ENCODE measurements around the gene PLXDC1.

The PLXDC1 gene

DNA sequence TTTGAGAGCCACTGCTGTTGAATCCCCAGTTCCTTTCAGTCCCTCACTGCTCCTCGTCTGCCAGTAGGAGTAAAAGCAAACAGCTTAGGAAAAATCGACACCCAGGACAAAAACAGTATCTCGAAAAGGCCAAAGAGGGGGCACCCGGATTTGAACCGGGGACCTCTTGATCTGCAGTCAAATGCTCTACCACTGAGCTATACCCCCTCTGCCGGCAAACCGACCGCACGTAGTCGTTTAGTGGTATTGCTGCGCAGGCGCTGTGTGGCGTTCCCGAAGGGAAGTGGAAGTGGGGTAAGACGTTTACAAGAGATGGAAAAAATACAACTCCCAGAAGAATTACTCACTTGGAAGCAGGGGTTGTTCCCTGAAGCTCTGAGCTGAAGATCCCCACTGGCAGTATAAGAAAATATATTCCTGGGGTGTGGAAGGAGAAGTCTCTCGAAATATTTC lies 2.2 kb upstream of the PLXDC1 start:
- H3K9me3 ChIP-seq (ENCODE audit: insufficient read depth, low read length): no peaks in the 10 kb centered on the region
- no peaks in the 10 kb centered on the region for H3K36me3 ChIP-seq (ENCODE audit: insufficient read depth, insufficient read length, low read length)
- peak overlapping the region; percentile 75 for H3K4me3 ChIP-seq (ENCODE audit: insufficient read length, low read depth)
- TF ChIP-seq SUZ12 (IDR thresholded peaks at IDR 0.05; ENCODE audit: extremely low read depth, insufficient read depth, insufficient read length) (no peak), YY1 (IDR thresholded peaks at IDR 0.05; ENCODE audit: insufficient read depth, insufficient read length) (no peak), ZNF274 (IDR thresholded peaks at IDR 0.05; ENCODE audit: low read depth, low read length) (no peak)
- DNase-seq (ENCODE audit: low read depth, low spot score): no peak
- H3K9ac ChIP-seq (ENCODE audit: insufficient read length, low read depth): peak overlapping the region; percentile 94
- H3K4me1 ChIP-seq (ENCODE audit: insufficient read depth, insufficient read length): peaks cover 11% of the 10 kb centered on the region
- peaks cover 33% of the 10 kb centered on the region for H3K27me3 ChIP-seq (ENCODE audit: insufficient read depth, insufficient read length)

DNA sequence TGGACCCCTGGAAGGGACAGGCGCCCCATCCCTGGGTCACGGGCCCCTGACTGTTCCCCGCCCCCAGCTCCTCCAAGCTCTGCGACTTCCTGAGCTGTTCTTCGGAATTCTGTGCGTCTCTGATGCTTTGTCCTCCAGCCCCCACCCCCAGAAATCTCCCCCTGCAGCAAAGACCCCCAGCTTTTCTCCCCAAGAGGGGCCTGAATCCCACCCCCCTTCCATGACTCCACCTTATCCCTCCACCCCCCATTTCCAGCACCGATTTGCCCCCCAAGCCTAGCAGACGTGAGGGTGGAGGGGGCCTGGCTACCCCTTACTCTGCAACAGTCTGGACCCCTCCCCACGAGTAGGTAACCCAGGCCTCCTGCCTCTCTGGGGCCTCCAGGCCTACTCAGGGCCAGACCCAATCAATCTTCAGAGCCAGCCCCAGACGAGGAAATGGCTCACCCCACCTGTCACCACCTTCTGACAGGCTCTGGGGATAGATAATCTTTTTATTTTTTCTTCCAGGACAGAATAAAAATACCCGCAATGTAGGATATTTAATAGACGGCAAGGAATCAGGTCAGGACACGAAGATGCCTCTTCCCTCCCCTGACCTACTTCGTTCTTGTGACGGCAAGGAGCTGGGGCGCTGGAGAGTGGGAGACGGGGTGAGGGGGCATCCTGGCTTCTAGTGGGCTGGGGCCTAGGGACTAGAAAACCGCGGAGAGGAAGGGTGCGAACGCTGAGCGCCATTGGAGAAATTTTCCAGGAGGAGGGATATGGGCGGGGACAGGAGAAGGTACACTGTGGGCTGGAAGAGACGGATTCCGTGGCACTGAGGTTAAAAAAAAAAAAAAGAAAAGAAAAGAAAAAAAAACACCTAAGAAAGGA lies 744 bp upstream of the PLXDC1 start:
- Histone ChIP-seq H3K4me3 (ENCODE audit: insufficient read length, low read depth) (peak overlapping the region; percentile 45), H3K27me3 (ENCODE audit: insufficient read depth, insufficient read length) (peaks cover 33% of the 10 kb centered on the region), H3K9ac (ENCODE audit: insufficient read length, low read depth) (peak overlapping the region; percentile 74), H3K9me3 (ENCODE audit: insufficient read depth, low read length) (no peaks in the 10 kb centered on the region), H3K4me1 (ENCODE audit: insufficient read depth, insufficient read length) (peaks cover 11% of the 10 kb centered on the region), H3K36me3 (ENCODE audit: insufficient read depth, insufficient read length, low read length) (no peaks in the 10 kb centered on the region)
- no peak for TF ChIP-seq SUZ12 (IDR thresholded peaks at IDR 0.05; ENCODE audit: extremely low read depth, insufficient read depth, insufficient read length)
- TF ChIP-seq ZNF274 (IDR thresholded peaks at IDR 0.05; ENCODE audit: low read depth, low read length): no peak
- TF ChIP-seq YY1 (IDR thresholded peaks at IDR 0.05; ENCODE audit: insufficient read depth, insufficient read length): no peak
- DNase-seq (ENCODE audit: low read depth, low spot score): no peak

DNA sequence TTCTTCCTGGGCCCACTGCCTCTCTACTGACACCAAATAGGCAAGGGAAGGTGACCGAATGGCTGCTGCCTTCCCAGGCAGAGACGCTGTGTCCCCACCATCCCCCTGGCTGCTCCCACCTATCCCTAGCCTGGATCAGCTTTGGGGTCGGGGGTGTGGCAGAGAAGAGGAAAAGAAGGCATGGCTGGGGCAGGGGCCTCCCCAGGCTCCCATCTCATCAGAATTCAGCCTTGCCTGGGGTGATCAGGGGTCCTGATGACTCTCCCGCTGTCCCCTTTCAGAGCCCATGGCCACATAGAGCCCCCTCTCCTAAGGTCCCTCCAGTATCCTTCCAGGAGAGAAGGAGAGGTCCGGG lies 665 bp downstream of the PLXDC1 start:
- Histone ChIP-seq H3K36me3 (ENCODE audit: insufficient read depth, insufficient read length, low read length) (no peaks in the 10 kb centered on the region), H3K9me3 (ENCODE audit: insufficient read depth, low read length) (no peaks in the 10 kb centered on the region), H3K9ac (ENCODE audit: insufficient read length, low read depth) (peak overlapping the region; percentile 67), H3K4me1 (ENCODE audit: insufficient read depth, insufficient read length) (peaks cover 6% of the 10 kb centered on the region), H3K27me3 (ENCODE audit: insufficient read depth, insufficient read length) (peaks cover 33% of the 10 kb centered on the region), H3K4me3 (ENCODE audit: insufficient read length, low read depth) (peak overlapping the region; percentile 45)
- DNase-seq (ENCODE audit: low read depth, low spot score): no peak
- TF ChIP-seq ZNF274 (IDR thresholded peaks at IDR 0.05; ENCODE audit: low read depth, low read length): no peak
- no peak for TF ChIP-seq YY1 (IDR thresholded peaks at IDR 0.05; ENCODE audit: insufficient read depth, insufficient read length)
- no peak for TF ChIP-seq SUZ12 (IDR thresholded peaks at IDR 0.05; ENCODE audit: extremely low read depth, insufficient read depth, insufficient read length)

DNA sequence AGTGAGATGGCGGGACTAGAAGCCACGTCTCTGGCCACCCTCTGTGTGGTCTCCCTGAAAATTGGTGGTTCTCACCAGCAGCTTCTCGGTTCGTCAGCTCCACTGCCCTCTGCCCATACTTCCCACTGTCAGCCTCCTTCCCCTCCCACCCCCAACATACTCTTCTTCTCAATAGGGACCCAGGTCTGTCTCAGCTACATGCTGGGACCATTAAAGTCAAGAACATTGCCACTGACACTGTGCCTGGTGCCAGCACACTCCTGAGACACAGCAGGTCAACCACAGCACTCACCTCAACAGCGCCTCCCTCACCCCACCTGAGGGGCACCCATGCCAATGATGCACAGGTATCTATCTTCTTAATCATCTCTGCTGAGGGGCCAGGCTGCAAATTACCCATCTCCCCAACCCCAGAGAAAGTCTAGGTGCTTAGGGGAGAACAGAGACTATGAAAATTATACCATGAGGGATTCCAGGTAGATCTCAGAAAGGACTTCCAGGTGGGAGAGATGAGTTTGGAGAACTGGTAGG lies 1.3 kb downstream of the PLXDC1 start:
- Histone ChIP-seq H3K4me3 (ENCODE audit: insufficient read length, low read depth) (no peak overlapping the region), H3K4me1 (ENCODE audit: insufficient read depth, insufficient read length) (peaks cover 6% of the 10 kb centered on the region), H3K27me3 (ENCODE audit: insufficient read depth, insufficient read length) (peaks cover 33% of the 10 kb centered on the region), H3K36me3 (ENCODE audit: insufficient read depth, insufficient read length, low read length) (no peaks in the 10 kb centered on the region), H3K9me3 (ENCODE audit: insufficient read depth, low read length) (no peaks in the 10 kb centered on the region), H3K9ac (ENCODE audit: insufficient read length, low read depth) (no peak overlapping the region)
- no peak for TF ChIP-seq YY1 (IDR thresholded peaks at IDR 0.05; ENCODE audit: insufficient read depth, insufficient read length)
- no peak for TF ChIP-seq SUZ12 (IDR thresholded peaks at IDR 0.05; ENCODE audit: extremely low read depth, insufficient read depth, insufficient read length)
- TF ChIP-seq ZNF274 (IDR thresholded peaks at IDR 0.05; ENCODE audit: low read depth, low read length): no peak
- DNase-seq (ENCODE audit: low read depth, low spot score): no peak

DNA sequence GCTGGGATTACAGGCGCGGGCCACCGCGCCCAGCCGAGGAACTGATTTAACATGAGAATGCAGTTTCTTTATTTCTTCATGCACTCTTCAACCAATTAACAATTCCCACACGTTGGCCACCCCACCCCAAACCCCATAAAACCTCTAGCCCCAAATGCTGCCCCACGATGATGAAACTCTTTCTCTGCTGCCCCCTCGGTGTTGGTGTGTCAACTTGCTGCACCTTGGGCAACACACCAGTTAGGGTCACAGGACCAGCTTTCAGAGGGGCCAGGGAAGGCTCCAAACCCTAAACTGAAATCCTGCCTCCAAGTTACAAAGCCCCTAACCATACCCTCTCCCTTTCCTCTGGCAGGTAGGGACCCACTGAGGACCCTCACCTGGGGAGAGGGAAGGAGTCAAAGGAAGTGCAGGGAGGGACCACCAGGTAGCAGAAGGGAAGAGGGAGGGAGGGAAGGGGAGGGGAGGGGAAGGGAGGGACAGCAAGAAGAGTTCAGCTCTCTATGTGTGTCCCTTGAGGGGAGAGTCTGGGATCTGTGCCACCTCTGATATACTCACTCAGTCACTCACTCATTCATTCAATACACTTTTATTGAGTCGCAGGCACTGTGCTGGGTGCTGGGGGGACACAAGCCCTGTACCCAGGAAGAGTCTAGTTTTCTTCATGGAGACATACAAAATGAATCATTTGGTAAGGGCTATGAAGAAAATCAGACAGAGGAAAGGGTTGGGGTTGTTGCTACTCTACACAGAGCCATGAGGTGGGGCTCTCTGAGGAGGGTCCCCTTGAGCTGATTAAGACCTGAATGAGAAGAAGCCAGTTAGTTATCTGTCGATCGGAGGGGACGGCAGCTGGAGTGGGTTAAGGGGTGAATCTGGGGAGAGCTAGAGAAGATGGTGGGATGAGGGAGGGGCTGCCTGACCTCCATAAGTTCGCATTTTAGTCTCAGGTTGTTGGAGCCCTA lies 3.9 kb downstream of the PLXDC1 start:
- no peak for TF ChIP-seq ZNF274 (IDR thresholded peaks at IDR 0.05; ENCODE audit: low read depth, low read length)
- no peak for TF ChIP-seq YY1 (IDR thresholded peaks at IDR 0.05; ENCODE audit: insufficient read depth, insufficient read length)
- no peak for TF ChIP-seq SUZ12 (IDR thresholded peaks at IDR 0.05; ENCODE audit: extremely low read depth, insufficient read depth, insufficient read length)
- DNase-seq (ENCODE audit: low read depth, low spot score): no peak
- peaks cover 9% of the 10 kb centered on the region for H3K4me1 ChIP-seq (ENCODE audit: insufficient read depth, insufficient read length)
- no peak overlapping the region for H3K4me3 ChIP-seq (ENCODE audit: insufficient read length, low read depth)
- H3K36me3 ChIP-seq (ENCODE audit: insufficient read depth, insufficient read length, low read length): no peaks in the 10 kb centered on the region
- peaks cover 38% of the 10 kb centered on the region for H3K27me3 ChIP-seq (ENCODE audit: insufficient read depth, insufficient read length)
- no peaks in the 10 kb centered on the region for H3K9me3 ChIP-seq (ENCODE audit: insufficient read depth, low read length)
- no peak overlapping the region for H3K9ac ChIP-seq (ENCODE audit: insufficient read length, low read depth)

DNA sequence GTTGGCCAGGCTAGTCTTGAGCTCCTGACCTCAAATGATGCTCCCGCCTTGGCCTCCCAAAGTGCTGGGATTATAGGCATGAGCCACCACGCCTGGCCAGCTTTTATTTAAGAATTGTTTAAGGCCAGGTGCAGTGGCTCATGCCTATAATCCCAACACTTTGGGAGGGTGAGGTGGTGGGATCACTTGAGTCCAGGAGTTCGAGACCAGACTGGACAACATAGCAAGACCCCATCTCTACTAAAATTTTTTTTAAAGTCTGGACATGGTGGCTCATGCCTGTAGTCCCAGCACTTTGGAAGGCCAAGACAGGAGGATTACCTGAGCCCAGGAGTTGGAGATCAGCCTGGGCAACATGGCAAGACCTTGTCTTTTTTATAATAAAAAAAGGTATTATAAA lies 5.2 kb downstream of the PLXDC1 start:
- Histone ChIP-seq H3K36me3 (ENCODE audit: insufficient read depth, insufficient read length, low read length) (no peaks in the 10 kb centered on the region), H3K4me1 (ENCODE audit: insufficient read depth, insufficient read length) (peaks cover 9% of the 10 kb centered on the region), H3K9ac (ENCODE audit: insufficient read length, low read depth) (no peak overlapping the region), H3K4me3 (ENCODE audit: insufficient read length, low read depth) (no peak overlapping the region), H3K27me3 (ENCODE audit: insufficient read depth, insufficient read length) (peaks cover 29% of the 10 kb centered on the region), H3K9me3 (ENCODE audit: insufficient read depth, low read length) (no peaks in the 10 kb centered on the region)
- no peak for TF ChIP-seq SUZ12 (IDR thresholded peaks at IDR 0.05; ENCODE audit: extremely low read depth, insufficient read depth, insufficient read length)
- TF ChIP-seq YY1 (IDR thresholded peaks at IDR 0.05; ENCODE audit: insufficient read depth, insufficient read length): no peak
- TF ChIP-seq ZNF274 (IDR thresholded peaks at IDR 0.05; ENCODE audit: low read depth, low read length): no peak
- no peak for DNase-seq (ENCODE audit: low read depth, low spot score)

Measured in NT2/D1 (cell line).